NOMO-1 treated with dmso at 0.1 percent for 144 hours (cell line): Measurements from ENCODE around the gene COX8C.
"Not testable (repeated sequence)": the region's sequence is repeated elsewhere in the genome, so short reads cannot be mapped to it uniquely, and the experiment has no call there.

Experiments
- DNase-seq: peaks from one replicate; lab custom pipeline; 2025; ENCODE audit not compliant: unreplicated experiment; lab: John Stamatoyannopoulos, UW

Gene COX8C

GRCh38 chr14:93368996-93369712, 22.2 kb downstream of the COX8C start:
- peak; percentile 37 for DNase-seq

- DNase-seq, result peak; percentile 77
Measured at GRCh38 chr14:93369713-93370266, 22.8 kb downstream of the COX8C start.

DNA sequence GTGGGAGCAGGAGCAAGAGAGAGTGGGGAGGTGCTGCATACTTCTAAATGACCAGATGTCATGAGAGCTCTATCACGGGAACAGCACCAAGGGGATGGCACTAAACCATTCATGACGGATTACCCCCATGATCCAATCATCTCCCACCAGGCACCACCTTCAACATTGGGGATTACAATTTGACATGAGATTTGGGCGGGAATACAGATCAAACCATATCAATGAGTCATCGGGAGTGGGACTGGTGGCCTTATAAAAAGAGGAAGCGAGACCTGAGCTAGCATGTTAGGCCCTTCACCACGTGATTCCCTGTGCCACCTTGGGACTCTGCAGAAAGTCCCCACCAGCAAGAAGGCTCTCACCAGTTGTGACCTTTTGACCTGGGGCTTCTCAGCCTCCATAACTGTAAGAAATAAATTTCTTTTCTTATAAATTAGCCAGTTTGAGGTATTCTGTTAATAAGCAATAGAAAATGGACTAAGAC, 28.7 kb downstream of the COX8C start:
- peak; percentile 80 for DNase-seq

DNA sequence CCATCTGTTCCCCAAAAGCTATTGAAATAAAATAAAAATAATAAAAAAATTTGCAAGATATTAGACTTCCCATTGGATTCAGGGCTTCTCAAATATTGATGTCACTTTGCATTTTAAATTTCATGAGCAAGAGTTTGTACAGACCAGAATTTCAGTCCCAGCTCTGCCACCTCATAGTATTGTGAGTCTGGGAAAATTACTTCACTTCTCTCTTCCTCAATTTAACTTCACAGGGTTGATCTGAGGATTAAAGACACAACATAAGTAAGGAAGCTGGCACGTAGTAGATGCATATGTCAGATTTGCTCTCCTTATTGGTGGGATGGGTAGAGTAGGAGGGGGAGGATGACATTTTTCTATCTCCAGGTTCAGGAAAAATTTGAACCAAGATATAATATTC, 32.8 kb downstream of the COX8C start:
- peak; percentile 47 for DNase-seq

GRCh38 chr14:93381644-93382043, 34.7 kb downstream of the COX8C start:
- DNase-seq, result no peak

DNA sequence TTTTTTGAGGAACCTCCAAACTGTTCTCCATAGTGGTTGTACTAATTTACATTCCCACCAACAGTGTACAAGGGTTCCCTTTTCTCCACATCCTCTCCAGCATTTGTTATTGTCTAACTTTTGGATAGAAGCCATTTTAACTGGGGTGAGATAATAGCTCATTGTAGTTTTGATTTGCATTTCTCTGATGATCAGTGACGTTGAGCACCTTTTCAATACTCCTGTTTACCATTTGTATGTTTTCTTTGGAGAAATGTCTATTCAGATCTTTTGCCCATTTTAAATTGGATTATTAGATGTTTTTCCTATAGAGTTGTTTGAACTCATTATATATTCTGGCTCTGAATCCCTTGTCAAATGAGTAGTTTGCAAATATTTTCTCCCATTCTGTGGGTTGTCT, 37.3 kb downstream of the COX8C start:
- not testable (repeated sequence) for DNase-seq

- DNase-seq, result peak; percentile 43
Measured at GRCh38 chr14:93395231-93395630, 48.2 kb downstream of the COX8C start.

DNA sequence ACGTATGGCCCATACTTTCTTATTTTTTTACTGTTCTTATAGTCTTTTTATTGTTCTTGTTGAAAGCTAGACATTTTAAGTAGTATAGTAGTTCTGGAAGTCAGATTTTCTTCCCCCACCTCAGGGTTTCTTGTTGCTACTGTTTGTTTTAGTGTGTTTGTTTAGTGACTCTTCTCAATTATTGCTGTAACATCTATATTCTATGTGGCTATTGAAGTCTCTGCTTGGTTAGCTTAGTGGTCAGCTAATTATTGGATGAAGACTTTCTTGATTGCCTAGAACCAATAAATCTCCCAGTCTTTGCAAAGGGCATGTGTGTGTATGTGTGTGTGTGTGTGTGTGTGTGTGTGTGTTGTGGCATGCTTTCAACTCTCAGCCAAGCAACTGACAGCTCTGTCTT, 49.5 kb downstream of the COX8C start:
- no peak for DNase-seq
